Glutamatergic neuron (in vitro differentiated cells): ENCODE results near the gene NARF. TPM values are rescaled to one million over a fixed set of nuclear protein-coding genes. Genes with fewer than 3 reads are reported as not detected.

Experiments
- DNase-seq: peaks from one replicate; pipeline ENCODE4 v3.0.0; 2022
- H3K27ac Mint-ChIP-seq: one replicate; pipeline ENCODE4 v1.8.0; 2020; ENCODE audit warnings: mild to moderate bottlenecking, mixed read lengths, inconsistent platforms; ENCODE audit not compliant: unreplicated experiment
- H3K27me3 Mint-ChIP-seq: one replicate; pipeline ENCODE4 v1.8.0; 2020; ENCODE audit warnings: mild to moderate bottlenecking, moderate library complexity, mixed read lengths, inconsistent platforms; ENCODE audit not compliant: unreplicated experiment
- H3K36me3 Mint-ChIP-seq: one replicate; pipeline ENCODE4 v1.8.0; 2020; ENCODE audit warnings: mild to moderate bottlenecking, mixed read lengths, inconsistent platforms; ENCODE audit not compliant: unreplicated experiment
- H3K4me1 Mint-ChIP-seq: one replicate; pipeline ENCODE4 v1.8.0; 2020; ENCODE audit warnings: mild to moderate bottlenecking, low read depth, mixed read lengths, inconsistent platforms; ENCODE audit not compliant: unreplicated experiment
- H3K4me3 Mint-ChIP-seq: one replicate; pipeline ENCODE4 v1.8.0; 2020; ENCODE audit warnings: mild to moderate bottlenecking, mixed read lengths, inconsistent platforms; ENCODE audit not compliant: unreplicated experiment
- H3K9me3 Mint-ChIP-seq: one replicate; pipeline ENCODE4 v1.8.0; 2020; ENCODE audit warnings: mild to moderate bottlenecking, moderate library complexity, mixed read lengths, inconsistent platforms; ENCODE audit not compliant: unreplicated experiment
- total RNA-seq: library from RNA; stranded (reverse); fragmentation: NEBNext Ultra II Directional; extraction: Animal tissue kit (Norgen Biotek cat#: 25700); gene quantifications from one replicate; pipeline ENCODE4 v1.2.1, GENCODE V29; 2021; ENCODE audit not compliant: unreplicated experiment
- TF ChIP-seq, protein P1 (sequence below): fragments of 200-600 bp; sonication (generic); IDR thresholded peaks from one replicate; pipeline ENCODE4 v1.5.0; 2021; ENCODE audit not compliant: partially characterized antibody, unreplicated experiment

NARF gene
- total RNA-seq, 1 donor from 2014 or later: 177 TPM

- H3K4me1 Mint-ChIP-seq: peaks cover 9% of the 10 kb centered on the region
- no peak for DNase-seq
- TF ChIP-seq, protein P1, sequence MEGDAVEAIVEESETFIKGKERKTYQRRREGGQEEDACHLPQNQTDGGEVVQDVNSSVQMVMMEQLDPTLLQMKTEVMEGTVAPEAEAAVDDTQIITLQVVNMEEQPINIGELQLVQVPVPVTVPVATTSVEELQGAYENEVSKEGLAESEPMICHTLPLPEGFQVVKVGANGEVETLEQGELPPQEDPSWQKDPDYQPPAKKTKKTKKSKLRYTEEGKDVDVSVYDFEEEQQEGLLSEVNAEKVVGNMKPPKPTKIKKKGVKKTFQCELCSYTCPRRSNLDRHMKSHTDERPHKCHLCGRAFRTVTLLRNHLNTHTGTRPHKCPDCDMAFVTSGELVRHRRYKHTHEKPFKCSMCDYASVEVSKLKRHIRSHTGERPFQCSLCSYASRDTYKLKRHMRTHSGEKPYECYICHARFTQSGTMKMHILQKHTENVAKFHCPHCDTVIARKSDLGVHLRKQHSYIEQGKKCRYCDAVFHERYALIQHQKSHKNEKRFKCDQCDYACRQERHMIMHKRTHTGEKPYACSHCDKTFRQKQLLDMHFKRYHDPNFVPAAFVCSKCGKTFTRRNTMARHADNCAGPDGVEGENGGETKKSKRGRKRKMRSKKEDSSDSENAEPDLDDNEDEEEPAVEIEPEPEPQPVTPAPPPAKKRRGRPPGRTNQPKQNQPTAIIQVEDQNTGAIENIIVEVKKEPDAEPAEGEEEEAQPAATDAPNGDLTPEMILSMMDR: no peak
- H3K4me3 Mint-ChIP-seq: no peak overlapping the region
- H3K36me3 Mint-ChIP-seq: no peaks in the 10 kb centered on the region
- H3K27ac Mint-ChIP-seq: no peak overlapping the region
- H3K27me3 Mint-ChIP-seq: peaks cover 19% of the 10 kb centered on the region
- peaks cover 14% of the 10 kb centered on the region for H3K9me3 Mint-ChIP-seq
These were observed 34.2 kb downstream of the NARF start for GRCh38 chr17:82492643-82493225.

GRCh38 chr17:82493226-82493781, 34.8 kb downstream of the NARF start:
- DNase-seq: no peak
- H3K4me3 Mint-ChIP-seq: no peak overlapping the region
- peak overlapping the region; percentile 17 for H3K27ac Mint-ChIP-seq
- H3K4me1 Mint-ChIP-seq: peaks cover 9% of the 10 kb centered on the region
- H3K9me3 Mint-ChIP-seq: peaks cover 15% of the 10 kb centered on the region
- no peaks in the 10 kb centered on the region for H3K36me3 Mint-ChIP-seq
- H3K27me3 Mint-ChIP-seq: peaks cover 22% of the 10 kb centered on the region
- TF ChIP-seq, protein P1: no peak

GRCh38 chr17:82494236-82495055, 35.9 kb downstream of the NARF start:
- peak; percentile 85 for DNase-seq
- peaks cover 9% of the 10 kb centered on the region for H3K4me1 Mint-ChIP-seq
- peaks cover 15% of the 10 kb centered on the region for H3K9me3 Mint-ChIP-seq
- peaks cover 20% of the 10 kb centered on the region for H3K27me3 Mint-ChIP-seq
- no peaks in the 10 kb centered on the region for H3K36me3 Mint-ChIP-seq
- peak overlapping the region; percentile 69 for H3K4me3 Mint-ChIP-seq
- H3K27ac Mint-ChIP-seq: peak overlapping the region; percentile 88
- TF ChIP-seq, protein P1: peak; percentile 95

DNA sequence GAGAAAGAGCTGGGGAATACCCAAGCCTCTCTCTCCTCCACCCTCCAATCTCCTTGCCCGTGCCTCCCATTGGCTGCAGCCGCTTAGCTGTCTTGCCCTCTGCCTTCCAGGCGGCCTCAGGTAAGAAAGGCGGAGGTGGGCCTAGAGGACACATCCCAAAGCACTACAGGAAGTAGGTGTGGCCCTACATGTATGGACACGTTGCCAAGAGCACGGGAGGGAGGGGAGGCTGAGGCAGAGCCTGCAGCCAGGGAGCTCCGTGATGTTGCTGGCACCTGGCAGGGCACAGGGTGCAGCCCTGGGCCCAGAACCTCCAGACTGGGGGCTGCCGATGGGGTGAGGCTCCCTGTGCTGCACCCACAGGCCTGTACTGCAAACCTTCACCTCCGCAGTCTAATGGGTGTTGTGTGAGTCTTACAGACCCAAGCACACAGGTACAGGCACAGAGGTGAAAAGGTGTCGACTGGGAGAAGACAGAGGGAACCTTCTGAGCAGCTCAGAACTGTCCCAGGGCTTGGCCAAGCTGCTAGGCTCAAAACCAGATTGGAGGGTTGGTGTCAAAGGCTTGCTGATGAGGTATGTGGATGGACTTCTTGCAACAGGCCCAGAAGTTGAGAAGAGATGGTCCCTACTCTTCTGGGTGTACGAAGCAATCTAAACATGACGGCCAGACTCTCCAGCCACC, 37.4 kb downstream of the NARF start:
- Mint-ChIP-seq H3K4me3 (peak overlapping the region; percentile 63), H3K9me3 (peaks cover 15% of the 10 kb centered on the region), H3K4me1 (peaks cover 7% of the 10 kb centered on the region), H3K36me3 (no peaks in the 10 kb centered on the region), H3K27me3 (peaks cover 20% of the 10 kb centered on the region), H3K27ac (no peak overlapping the region)
- TF ChIP-seq, protein P1: no peak
- DNase-seq: no peak
